Measurements from ENCODE around the gene BBIP1.

- no peak for TF ChIP-seq CTCF (IDR thresholded peaks at IDR 0.05; ENCODE audit: insufficient read depth, low read length, poor library complexity, severe bottlenecking)
- TF ChIP-seq EZH2phosphoT487 (conservative IDR thresholded peaks at IDR 0.05; ENCODE audit: low read length) = no peak
These were observed 55.0 kb downstream of the BBIP1 start for GRCh38 chr10:110863956-110864355.
